NCI-H1417 (cell line): ENCODE results near the gene CLSTN2.

ENCODE experiments used
- DNase-seq, 3 experiments: peaks; one replicate each; lab custom pipeline; 2025; lab: John Stamatoyannopoulos, UW

CLSTN2 gene

DNA sequence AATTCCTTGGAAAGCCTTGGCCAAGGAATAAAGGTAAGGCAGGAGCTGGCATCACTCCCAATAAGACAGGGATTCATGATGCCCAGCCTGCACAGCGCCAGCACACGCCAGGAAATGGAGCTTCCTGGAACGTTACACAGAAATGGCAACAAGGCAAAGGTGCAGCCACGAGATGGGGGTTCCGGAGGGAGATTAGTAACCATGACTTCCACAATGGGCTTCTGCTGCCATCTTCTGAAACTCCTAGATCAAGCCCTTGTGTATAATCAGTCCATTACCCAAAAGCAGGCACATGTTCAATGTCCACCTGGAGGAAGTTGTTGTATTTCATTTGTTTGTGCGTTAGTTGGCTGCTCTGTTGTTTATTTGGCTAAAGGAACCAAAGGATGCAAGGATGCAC, 611.7 kb downstream of the CLSTN2 start:
- DNase-seq, result no peak

DNA sequence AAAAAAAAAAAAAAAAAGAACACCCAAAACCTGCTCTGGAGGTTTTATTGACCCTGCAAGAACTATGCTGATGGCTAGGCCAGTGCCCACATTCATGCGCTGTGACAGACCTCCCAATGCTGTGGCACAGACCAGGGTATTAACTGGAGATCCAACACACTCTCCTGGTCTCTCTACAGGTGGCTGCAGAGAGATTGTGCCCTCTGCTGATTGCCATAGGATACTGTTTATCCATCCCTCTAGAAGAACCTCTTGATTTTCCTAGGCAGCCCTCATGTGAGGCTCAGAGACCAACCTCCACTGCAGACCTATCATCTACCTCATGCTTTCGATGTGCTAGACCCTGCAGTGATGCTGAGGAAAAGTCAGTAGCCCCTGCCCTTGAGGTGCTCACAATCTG, 617.4 kb downstream of the CLSTN2 start:
- DNase-seq, result no peak

DNA sequence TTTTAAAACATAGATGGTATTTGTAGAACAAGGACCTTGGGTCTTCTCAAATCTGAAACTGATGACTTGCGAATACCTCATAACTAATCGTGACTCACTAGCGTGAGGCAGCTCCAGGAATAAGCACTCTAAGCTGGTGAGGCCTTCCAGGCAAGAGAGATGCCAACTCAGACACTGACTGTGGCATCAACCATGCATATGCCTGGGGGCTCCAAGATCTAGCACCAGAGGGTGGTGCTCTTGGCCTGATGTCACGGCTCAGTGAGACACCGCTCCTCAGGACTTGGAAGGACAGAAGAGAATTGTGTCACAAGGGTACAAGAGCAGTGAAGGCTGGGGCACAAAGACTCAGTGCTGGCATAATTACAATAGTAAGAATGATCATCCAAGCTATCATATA, 617.9 kb downstream of the CLSTN2 start:
- DNase-seq, result no peak

DNA sequence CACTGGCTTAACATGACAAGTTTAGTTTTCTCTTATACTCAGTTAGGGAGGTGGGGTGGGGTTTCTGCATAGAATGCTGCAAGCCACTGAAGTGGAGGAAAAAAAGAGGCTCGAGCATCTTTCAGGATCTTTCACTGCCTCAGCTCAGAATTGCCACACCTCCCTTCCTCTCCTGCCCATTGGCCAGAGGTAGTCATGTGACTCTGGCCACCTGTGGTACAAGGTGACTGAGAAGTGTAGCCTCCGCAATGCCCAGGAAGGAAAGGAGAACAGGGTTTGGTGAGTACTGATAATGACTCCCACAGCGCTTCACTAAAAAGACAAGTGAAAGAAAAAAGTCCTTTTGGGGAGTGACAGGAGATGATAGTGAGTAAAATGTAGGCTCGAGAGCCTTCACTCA, 618.6 kb downstream of the CLSTN2 start:
- no peak for DNase-seq

DNA sequence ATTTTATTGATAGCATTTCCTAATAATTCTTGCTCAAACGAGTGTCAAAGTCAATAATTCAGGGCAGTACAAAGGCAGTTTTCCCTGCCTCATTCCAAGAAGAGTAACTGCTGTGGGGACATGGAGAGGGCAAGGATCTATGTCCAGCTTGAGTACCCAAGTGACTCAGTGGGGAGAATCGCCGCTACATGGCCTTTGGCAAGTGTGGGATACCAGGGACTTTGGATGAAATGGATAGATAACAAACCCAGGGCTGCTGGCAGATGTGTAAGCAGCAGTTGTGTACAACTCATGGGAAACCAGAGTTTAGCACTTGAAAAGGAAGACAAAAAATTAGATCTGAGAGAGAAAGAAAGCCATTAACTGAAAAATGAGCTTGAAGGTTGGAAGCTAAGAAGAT, 620.7 kb downstream of the CLSTN2 start:
- no peak for DNase-seq

DNA sequence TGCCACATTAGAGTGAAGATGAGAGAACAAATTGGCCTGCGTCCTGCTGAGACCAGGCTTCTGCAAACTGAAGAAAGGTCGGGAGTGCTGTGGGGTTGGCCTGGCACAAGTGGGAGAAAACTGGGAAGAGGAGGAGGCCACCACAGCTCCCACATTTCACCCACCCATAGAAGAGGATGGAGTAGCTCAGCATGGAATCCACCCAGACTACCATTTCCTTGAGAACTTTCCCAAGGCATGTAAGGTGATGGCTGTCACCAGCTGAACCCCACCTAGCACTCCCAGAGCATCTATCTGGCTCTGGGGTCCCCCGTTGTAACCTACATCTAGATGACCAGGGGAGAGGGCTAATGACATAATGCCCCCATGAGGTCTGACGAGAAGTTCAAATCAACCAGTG, 622.5 kb downstream of the CLSTN2 start:
- no peak for DNase-seq

DNA sequence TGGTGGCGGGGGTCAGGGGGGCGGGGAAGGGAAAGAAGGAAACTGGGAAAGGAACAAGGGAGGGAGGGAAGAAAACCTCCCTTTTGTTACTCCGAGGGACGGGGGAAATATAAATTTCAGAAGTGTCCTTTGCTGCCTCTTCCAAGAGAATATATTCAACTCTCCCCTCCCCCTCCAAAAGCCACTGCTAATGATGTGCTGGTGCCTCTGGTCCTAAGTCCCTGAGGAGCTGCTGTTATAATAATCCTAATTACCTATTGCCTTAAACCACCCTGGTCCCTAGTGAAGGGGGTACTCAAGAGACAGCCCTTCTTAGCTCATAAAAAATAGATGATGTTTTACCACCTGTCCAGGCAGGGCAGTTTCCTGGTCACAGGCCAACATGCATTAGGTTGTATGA, 624.6 kb downstream of the CLSTN2 start:
- DNase-seq, result peak; percentile 43 to 87 (median 53)

DNA sequence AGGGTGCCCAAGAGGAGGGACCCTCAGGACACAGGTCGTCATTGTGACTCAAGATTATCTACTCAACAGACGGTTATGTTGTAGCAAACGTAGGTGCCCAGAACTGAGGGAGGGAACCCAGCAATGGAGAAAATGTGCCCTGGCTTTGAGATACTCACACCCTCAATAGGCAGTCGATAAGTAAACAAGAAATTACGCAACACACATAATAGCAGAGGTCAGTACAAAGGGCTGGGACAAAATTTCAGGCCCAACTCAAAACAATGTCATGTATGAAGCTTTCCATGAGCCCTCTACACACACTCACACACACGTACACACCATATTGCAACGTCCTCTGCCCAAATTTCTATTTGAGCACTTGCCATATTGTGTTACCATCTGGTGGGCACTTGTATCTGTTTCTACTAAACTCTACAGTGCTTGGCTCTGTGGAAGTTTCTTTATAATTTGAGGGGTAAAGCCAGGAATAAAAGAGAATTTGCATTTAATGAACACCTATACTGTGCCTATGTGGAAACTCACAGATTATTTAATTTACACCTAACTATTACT, 628.3 kb downstream of the CLSTN2 start:
- DNase-seq, result no peak

DNA sequence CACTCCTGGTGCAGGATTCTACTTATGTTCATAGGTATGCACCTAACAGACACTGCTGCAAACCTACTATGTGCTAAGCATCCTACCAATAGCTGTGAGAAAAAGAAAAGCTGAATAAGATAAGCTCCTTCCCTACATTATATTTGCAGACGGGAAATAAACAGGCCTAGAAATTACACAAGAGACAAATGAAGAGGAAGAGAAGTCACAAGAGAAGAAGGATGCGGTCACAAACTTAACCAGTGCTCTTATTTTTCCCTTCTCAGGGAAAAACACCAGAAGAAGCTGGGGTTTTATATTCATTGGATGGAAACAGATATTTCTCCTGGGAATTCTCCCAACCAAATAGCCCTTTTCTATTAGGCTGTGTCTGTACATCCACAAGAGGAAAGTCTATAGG, 633.1 kb downstream of the CLSTN2 start:
- DNase-seq, result no peak

DNA sequence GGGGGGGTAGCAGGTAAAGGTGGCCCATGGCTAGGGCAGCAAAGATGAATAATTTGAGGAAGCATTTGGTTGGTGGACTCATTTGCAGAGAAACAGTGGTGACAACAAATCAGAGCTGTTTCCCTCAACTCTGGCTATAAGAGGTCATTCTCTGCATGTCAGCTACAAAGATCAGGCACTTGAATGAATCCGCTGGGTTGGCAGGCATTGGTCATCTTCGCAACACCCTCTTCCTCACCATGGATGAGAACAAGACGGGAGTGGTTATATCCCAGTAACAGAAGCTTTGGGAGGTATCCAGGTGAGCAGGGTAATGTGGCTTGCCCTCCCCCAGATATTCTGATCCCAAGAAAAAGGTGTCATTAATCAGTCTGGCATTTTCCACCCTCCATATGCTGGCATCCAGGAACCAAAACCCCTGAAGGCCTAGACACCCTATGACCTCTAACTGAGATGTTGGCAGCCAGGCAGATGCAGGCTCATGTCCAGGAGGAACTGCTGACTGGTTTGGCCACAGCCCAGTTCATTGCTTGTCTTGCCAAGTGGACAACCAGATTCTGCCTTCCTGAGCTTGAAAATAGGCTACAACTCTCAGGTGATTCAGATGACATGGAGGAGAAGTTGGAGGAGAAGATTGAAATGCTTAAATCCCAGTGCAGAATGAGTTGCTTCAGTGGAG, 634.0 kb downstream of the CLSTN2 start:
- no peak for DNase-seq

DNA sequence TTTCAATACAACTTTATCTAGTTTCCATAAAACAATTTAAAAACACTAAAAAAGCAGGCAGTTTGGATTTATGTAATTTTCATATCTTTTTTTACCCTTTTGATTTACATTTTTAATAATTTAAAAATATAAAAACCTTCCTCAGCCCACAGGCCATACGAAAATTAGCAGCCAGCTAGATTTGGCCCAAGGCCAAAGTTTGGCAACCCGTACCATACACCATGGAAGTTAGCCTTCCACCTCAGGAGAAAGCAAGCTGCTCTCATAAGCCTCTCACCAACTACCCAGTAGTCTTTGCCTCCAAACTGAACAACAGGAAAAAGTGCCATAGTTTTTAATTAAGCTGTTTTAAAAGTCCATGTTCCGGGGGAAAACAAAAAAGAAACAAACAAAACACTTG, 635.6 kb downstream of the CLSTN2 start:
- peak in 2 of 3 experiments; percentile 2 to 24 for DNase-seq

DNA sequence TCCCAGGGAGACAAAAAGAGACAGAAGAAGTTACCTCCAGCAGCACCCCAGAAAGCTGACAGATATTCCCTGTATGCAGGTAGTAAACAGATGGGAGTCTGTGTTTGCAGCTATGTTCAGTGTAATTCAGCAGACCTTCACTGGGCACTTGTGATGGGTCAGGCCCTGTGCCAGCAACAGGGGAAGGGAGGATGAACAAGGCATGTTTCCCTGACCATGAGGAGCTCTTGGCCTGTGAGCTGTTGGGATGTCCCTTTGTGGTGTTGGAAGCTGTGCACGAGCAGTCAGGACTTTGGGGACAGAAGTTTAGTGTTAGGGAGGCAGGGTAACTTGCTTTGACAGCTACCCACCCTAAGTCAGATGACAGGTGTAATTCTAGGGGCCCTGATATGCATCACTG, 636.9 kb downstream of the CLSTN2 start:
- no peak for DNase-seq

DNA sequence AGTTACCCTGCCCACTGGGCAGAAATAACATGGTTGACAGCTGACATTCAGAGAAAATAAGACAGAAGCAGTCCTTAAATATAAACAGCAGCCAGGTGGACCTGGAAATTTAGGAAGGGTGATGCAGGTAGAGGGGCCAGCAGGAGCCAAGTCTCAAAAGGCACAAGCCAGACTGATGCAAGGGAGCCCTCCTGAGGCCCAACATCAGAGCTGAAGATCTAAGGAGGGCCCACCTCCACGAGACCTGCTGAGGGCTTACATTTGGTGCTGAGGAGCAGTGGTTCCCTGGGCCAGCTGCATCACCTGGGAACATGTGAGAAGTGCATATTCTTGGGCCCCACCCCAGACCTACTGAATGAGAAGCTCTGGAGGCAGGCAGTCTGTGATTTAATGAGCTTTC, 637.3 kb downstream of the CLSTN2 start:
- peak in 1 of 3 experiments; percentile 37 for DNase-seq

DNA sequence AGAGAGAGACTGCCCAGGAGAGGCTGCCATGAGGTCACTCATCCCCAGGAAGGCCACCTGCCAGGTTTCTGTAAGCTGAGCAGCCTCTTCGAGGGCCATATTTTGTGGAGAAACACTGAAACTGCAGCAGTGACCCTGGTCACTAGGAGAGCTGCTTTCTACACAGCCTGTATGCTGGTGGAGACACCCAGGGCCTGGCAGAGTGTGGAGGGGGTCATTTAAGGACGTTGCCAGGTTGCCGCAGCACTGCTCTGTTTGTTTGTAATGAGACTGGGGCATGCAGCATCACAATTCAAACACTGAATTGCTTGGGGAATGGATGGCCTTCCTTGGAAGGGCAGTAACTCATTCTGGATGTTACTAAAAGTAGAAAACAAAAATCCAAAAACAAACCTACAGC, 638.0 kb downstream of the CLSTN2 start:
- DNase-seq, result peak in 2 of 3 experiments; percentile 33 to 77

DNA sequence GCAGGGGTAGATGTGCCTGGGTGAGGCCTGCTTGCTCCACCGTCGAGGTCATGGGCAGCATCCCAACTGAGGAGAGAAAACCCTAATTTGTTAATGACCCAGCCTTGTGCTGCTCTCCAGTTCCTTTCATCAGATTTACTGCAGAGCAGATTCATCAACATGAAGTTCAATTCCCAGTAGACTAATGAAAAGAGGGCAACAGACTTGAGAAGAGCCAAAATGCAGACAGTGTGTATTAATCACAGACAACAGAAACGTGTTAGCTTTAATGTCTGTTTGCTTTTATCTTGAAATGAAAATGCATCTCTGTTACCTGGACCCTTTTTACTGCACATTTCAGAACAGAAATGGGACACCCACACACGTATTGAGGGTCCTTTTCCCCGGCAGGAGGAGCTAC, 639.4 kb downstream of the CLSTN2 start:
- DNase-seq, result no peak

DNA sequence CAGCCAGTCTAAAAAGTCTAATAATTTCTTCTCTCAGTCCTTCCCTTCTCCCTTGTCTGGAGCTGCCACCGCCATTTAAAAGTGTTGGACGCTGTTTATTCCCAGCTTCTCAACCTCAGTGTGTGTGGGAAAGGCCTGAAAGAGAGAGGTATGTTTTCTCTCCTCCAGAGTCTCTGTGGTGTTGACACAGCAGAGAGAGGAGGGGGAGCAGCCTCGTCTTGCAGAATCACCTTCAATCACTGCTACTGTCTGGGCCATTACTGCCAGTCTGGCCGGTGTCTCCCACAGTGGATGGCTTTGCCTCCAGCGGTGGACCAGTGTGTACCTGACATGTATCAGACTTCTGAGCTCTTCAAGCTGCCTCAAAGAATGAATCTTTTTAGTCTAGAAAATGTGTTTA, 641.5 kb downstream of the CLSTN2 start:
- DNase-seq, result no peak

DNA sequence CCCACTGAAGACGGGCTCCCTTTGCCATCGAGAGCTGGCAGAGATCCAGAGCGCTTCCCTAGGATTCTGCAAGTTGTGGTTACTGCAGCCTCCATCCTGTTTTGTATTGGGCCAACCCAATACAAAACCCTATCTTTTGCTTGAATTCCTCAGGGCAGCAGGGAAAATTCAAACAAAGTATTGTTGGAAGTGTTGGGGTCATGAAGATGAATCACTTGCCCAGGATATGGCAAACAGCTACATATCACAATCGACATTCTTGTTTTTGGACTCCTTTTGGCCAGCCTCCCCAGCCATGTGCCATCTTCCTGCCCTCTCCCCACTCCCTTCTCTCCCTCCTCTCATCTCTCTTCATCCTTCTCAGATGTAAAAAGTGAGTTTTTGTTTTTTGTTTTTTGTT, 642.9 kb downstream of the CLSTN2 start:
- no peak for DNase-seq

DNA sequence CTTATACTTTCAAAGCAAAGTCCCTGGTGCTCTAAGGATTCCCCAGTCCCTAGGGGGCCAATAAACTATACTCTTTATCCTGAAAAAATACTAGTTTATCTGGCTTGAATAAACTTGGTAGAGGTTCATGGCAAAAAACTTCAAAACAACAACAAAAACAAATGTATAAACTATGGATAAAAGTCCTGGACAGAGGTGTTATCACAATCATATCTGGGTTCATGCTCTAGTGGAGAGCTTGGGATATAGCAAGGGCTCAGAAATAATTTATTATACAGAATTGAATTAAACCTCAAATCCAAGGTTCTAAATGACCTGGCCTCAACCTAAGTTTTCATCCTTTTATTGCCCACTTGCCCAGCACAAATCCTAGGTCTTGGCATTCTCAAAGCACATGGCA, 644.3 kb downstream of the CLSTN2 start:
- no peak for DNase-seq

DNA sequence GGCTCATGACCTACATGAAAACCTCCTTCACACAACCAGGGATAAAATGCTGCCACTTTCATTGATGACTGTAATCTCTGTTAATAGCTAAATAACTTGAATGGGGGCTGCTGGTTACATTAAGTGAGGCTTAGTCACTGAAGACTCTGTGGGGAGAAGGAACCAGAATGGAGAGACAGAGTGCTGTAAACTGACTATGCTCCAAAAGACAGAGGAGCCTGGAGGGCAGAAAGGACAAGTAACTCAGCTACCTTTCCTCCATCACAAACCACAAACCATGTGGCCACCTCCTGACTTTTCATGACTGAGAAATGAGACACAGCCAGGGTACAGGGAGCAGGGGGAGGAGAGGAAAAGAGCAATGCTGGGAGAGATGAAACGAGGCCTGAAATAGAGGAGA, 645.8 kb downstream of the CLSTN2 start:
- DNase-seq, result no peak

DNA sequence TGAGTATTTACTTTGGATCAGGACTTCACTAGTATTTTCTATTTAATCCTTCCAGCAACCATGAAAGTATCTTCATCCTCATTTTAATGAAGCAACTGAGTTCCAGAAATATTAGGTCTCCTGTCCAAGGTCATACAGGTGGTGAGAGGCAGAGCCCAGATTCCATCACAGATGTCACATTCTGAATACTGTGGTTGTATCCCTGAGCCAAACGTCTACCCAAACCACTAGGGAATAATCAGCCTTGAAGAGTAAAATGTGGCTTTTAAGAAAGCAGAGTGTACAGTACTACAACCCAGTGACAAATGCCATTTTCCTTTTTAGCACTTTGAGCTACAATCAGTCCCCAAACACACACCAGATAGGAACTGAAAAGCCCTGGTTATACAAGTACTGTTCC, 649.6 kb downstream of the CLSTN2 start:
- no peak for DNase-seq

DNA sequence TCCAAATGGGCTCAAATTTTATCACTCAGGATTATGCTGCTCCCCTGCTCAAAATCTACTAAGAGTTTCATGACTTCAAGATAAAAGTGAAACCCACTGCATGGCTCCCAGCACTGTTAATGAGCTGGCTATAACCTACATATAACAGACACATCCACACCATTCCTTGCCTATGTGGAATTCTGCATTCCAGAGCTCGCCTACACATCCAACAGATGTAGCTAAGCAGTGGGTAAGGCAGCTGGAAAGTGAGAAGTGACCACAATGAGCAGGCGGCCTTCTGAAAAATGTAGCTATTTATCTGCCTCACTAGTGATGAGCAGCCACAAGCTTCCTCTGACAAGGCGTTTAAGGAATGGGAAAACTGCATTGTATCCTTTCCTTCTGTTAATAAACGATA, 650.8 kb downstream of the CLSTN2 start:
- no peak for DNase-seq

DNA sequence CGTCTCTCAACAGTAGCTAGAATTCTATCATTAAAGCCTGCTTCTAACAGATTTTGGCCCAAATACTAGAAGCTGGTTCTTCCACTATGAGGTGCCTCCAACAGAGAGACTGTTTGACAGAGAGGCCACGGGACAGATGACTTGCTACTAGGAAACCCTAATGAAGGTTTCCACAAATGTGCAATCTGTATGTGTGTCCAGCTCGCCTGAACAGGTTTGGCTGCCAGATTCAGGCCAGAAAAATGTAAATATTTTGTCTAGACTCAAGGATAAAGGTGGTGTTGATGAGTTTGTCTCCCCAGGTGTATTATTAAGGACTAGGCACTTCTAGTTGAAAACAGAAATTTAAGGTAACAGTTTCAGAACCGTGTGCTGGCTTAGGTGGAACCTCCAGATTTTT, 651.3 kb downstream of the CLSTN2 start:
- DNase-seq, result no peak

DNA sequence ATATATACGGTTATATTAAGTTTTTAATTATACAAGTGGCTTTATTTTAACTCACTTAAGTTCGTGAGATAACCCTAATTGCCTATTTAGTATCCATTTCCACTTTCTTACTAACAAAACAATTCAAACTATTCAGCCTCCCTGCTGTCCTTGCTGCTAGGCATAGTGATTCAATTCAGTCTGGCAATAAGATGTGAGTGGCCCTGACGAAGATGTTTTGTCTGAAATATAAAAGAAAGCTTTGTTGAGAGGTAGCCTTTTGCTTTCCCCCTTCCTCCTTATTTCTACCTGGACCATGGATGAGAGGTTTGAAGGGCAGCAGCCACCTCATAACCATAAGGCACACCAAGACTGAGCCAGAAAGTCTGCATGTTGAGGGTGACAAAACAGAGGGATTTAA, 653.6 kb downstream of the CLSTN2 start:
- DNase-seq, result no peak

DNA sequence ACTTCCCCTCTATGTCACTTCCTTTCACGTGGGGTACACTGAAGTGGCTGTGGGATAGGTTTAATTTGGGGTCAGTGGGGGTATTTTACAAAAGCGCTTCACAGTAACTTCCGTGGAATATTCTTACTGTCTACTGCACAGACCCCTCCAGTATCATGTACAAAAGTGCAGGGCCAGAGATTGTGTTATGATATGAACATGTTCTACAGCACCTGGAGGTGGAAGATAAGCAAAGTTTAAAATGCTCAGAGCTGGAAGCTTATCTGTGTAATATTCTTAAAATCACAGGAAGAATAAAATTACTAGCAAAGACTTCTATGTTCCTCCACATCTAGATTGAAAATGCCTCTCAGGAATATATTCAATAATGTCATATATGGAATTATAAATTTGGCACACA, 658.8 kb downstream of the CLSTN2 start:
- no peak for DNase-seq
